22Rv1 (cell line): ENCODE measurements around the gene SCN1B.
"Not testable (repeated sequence)": the region's sequence is repeated elsewhere in the genome, so short reads cannot be mapped to it uniquely, and the experiment has no call there.

Source experiments
- H3K27ac ChIP-seq: fragments of 450-650 bp; 2 replicates; pipeline ENCODE4 v1.5.1; 2017
- CTCF ChIP-seq: fragments of 450-650 bp; IDR thresholded peaks from 2 replicates; pipeline ENCODE4 v1.5.1; 2017; ENCODE audit warnings: mild to moderate bottlenecking
- ZFX ChIP-seq: fragments of 450-650 bp; IDR thresholded peaks from 2 replicates; pipeline ENCODE4 v1.6.1; 2017; ENCODE audit warnings: antibody characterized with exemption, borderline replicate concordance

SCN1B gene

GRCh38 chr19:35025969-35026368 is 4.3 kb upstream of the SCN1B start:
- no peak for TF ChIP-seq ZFX
- no peak for TF ChIP-seq CTCF
- H3K27ac ChIP-seq, result no peak overlapping the region

GRCh38 chr19:35026418-35026817 is 3.9 kb upstream of the SCN1B start:
- no peak overlapping the region for H3K27ac ChIP-seq
- TF ChIP-seq ZFX (no peak), CTCF (no peak)

GRCh38 chr19:35027009-35027408 is 3.3 kb upstream of the SCN1B start:
- H3K27ac ChIP-seq, result no peak overlapping the region
- no peak for TF ChIP-seq CTCF
- no peak for TF ChIP-seq ZFX

GRCh38 chr19:35027851-35028599 is 2.2 kb upstream of the SCN1B start:
- H3K27ac ChIP-seq, result no peak overlapping the region
- no peak for TF ChIP-seq CTCF
- no peak for TF ChIP-seq ZFX

- not testable (repeated sequence) for H3K27ac ChIP-seq
These were observed 1.7 kb upstream of the SCN1B start for GRCh38 chr19:35028600-35028885.

GRCh38 chr19:35029275-35029736 is 964 bp upstream of the SCN1B start:
- not testable (repeated sequence) for H3K27ac ChIP-seq

GRCh38 chr19:35029737-35030256 is 473 bp upstream of the SCN1B start:
- TF ChIP-seq CTCF (no peak), ZFX (no peak)
- no peak overlapping the region for H3K27ac ChIP-seq

- H3K27ac ChIP-seq, result no peak overlapping the region
- no peak for TF ChIP-seq CTCF
- no peak for TF ChIP-seq ZFX
These were observed 1.0 kb downstream of the SCN1B start for GRCh38 chr19:35031072-35031881.
